H9 (cell line): ENCODE results near the gene FHIT. TPM values are rescaled to one million over a fixed set of nuclear protein-coding genes. Genes with fewer than 3 reads are reported as not detected.

Source experiments
- DNase-seq: peaks from one replicate; pipeline ENCODE4 v3.0.0-alpha.2; 2017
- H2AFZ ChIP-seq: one replicate; pipeline ENCODE4 v1.6.1; 2013; ENCODE audit warnings: mild to moderate bottlenecking, low read length, control low read depth, moderate library complexity
- H2AK5ac ChIP-seq: 2 replicates; pipeline ENCODE4 v1.6.1; 2013; ENCODE audit warnings: low read length, control low read depth, mixed read lengths; ENCODE audit not compliant: insufficient read length
- H2BK120ac ChIP-seq: one replicate; pipeline ENCODE4 v1.6.1; 2013; ENCODE audit warnings: low read depth, mild to moderate bottlenecking, low read length, control low read depth, inconsistent platforms; ENCODE audit not compliant: poor library complexity, severe bottlenecking
- H2BK12ac ChIP-seq: 2 replicates; pipeline ENCODE4 v1.6.1; 2013; ENCODE audit warnings: low read length, control low read depth, mixed read lengths, low read depth; ENCODE audit not compliant: insufficient read length
- H2BK15ac ChIP-seq: 2 replicates; pipeline ENCODE4 v1.6.1; 2013; ENCODE audit warnings: low read depth, low read length, control low read depth
- H2BK20ac ChIP-seq: one replicate; pipeline ENCODE4 v1.6.1; 2013; ENCODE audit warnings: low read depth, mild to moderate bottlenecking, low read length, control low read depth, inconsistent platforms; ENCODE audit not compliant: poor library complexity, severe bottlenecking
- H2BK5ac ChIP-seq: 2 replicates; pipeline ENCODE4 v1.6.1; 2013; ENCODE audit warnings: low read length, control low read depth, mixed read lengths; ENCODE audit not compliant: insufficient read length
- H3K14ac ChIP-seq: 2 replicates; pipeline ENCODE4 v1.6.1; 2013; ENCODE audit warnings: low read length, control low read depth; ENCODE audit not compliant: insufficient read depth
- H3K18ac ChIP-seq: 2 replicates; pipeline ENCODE4 v1.6.1; 2013; ENCODE audit warnings: low read depth, mild to moderate bottlenecking, mixed read lengths, low read length, control low read depth; ENCODE audit not compliant: insufficient read length
- H3K23ac ChIP-seq: 2 replicates; pipeline ENCODE4 v1.6.1; 2013; ENCODE audit warnings: low read length, control low read depth, mixed read lengths, low read depth; ENCODE audit not compliant: insufficient read length
- H3K23me2 ChIP-seq: 2 replicates; pipeline ENCODE4 v1.6.1; 2013; ENCODE audit warnings: low read depth, mild to moderate bottlenecking, mixed read lengths, low read length, control low read depth; ENCODE audit not compliant: insufficient read length, poor library complexity, severe bottlenecking
- H3K27ac ChIP-seq: 2 replicates; pipeline ENCODE4 v1.5.1; 2013; ENCODE audit warnings: low read length, control low read depth, mixed read lengths, low read depth; ENCODE audit not compliant: insufficient read length
- H3K27me3 ChIP-seq: 2 replicates; pipeline ENCODE4 v1.6.1; 2013; ENCODE audit warnings: low read length, control low read depth, inconsistent platforms; ENCODE audit not compliant: insufficient read depth
- H3K4ac ChIP-seq: 2 replicates; pipeline ENCODE4 v1.6.1; 2013; ENCODE audit warnings: low read depth, mild to moderate bottlenecking, control low read depth, inconsistent platforms, low read length, moderate library complexity
- H3K4me1 ChIP-seq: 2 replicates; pipeline ENCODE4 v1.6.1; 2013; ENCODE audit warnings: low read length, control low read depth, inconsistent platforms; ENCODE audit not compliant: insufficient read depth
- H3K4me2 ChIP-seq: 2 replicates; pipeline ENCODE4 v1.6.1; 2013; ENCODE audit warnings: low read length, control low read depth, mixed read lengths; ENCODE audit not compliant: insufficient read length, insufficient read depth
- H3K56ac ChIP-seq: 2 replicates; pipeline ENCODE4 v1.6.1; 2013; ENCODE audit warnings: low read depth, mild to moderate bottlenecking, mixed read lengths, low read length, control low read depth; ENCODE audit not compliant: insufficient read length
- H3K79me1 ChIP-seq: 2 replicates; pipeline ENCODE4 v1.6.1; 2013; ENCODE audit warnings: low read depth, mild to moderate bottlenecking, moderate library complexity, low read length, control low read depth, inconsistent platforms; ENCODE audit not compliant: insufficient read depth, poor library complexity, severe bottlenecking
- H3K79me2 ChIP-seq: 2 replicates; pipeline ENCODE4 v1.6.1; 2013; ENCODE audit warnings: low read length, control low read depth, inconsistent platforms; ENCODE audit not compliant: insufficient read depth
- H3K9ac ChIP-seq: 2 replicates; pipeline ENCODE4 v1.6.1; 2013; ENCODE audit warnings: low read length, control low read depth, mixed read lengths; ENCODE audit not compliant: insufficient read length; ENCODE audit errors: extremely low read depth
- H3K9me3 ChIP-seq: one replicate; pipeline ENCODE4 v1.6.1; 2013; ENCODE audit warnings: low read depth, low read length, inconsistent platforms; ENCODE audit not compliant: control insufficient read depth
- H3T11ph ChIP-seq: one replicate; pipeline ENCODE4 v1.6.1; 2013; ENCODE audit warnings: mild to moderate bottlenecking, low read length, control low read depth, inconsistent platforms
- H4K20me1 ChIP-seq: one replicate; pipeline ENCODE4 v1.6.1; 2013; ENCODE audit not compliant: control insufficient read depth, insufficient read length, insufficient read depth
- H4K5ac ChIP-seq: 2 replicates; pipeline ENCODE4 v1.6.1; 2013; ENCODE audit warnings: low read depth, mild to moderate bottlenecking, mixed read lengths, low read length, control low read depth; ENCODE audit not compliant: insufficient read length
- H4K8ac ChIP-seq: replicated peaks from 2 replicates; pipeline ENCODE4 v1.6.1; 2013; ENCODE audit warnings: low read length, control low read depth, mixed read lengths, low read depth; ENCODE audit not compliant: insufficient read length
- H4K91ac ChIP-seq: 2 replicates; pipeline ENCODE4 v1.6.1; 2013; ENCODE audit warnings: low read depth, mild to moderate bottlenecking, moderate library complexity, mixed read lengths, low read length, control low read depth; ENCODE audit not compliant: insufficient read length
- H3K27ac Mint-ChIP-seq, 3 experiments: 2 replicates in 2 of 3; 3 replicates in 1 of 3; pipeline ENCODE4 v1.8.0; 2020 to 2021; ENCODE audit warnings: mixed read lengths in 3 of 3, mild to moderate bottlenecking in 1 of 3, moderate library complexity in 1 of 3
- H3K27me3 Mint-ChIP-seq: 2 replicates; pipeline ENCODE4 v1.8.0; 2021; ENCODE audit warnings: low read depth, mild to moderate bottlenecking, moderate library complexity, mixed read lengths
- H3K36me3 Mint-ChIP-seq, 3 experiments: 2 replicates in 2 of 3; 3 replicates in 1 of 3; pipeline ENCODE4 v1.8.0; 2020 to 2021; ENCODE audit warnings: low read depth in 3 of 3, mixed read lengths in 3 of 3; ENCODE audit not compliant: insufficient read depth in 1 of 3
- H3K4me1 Mint-ChIP-seq, 2 experiments: 2 replicates each; pipeline ENCODE4 v1.8.0; 2020; ENCODE audit warnings: mixed read lengths in 2 of 2
- H3K4me3 Mint-ChIP-seq, 2 experiments: 2 replicates in 1 of 2; 3 replicates in 1 of 2; pipeline ENCODE4 v1.8.0; 2020 to 2021; ENCODE audit warnings: mild to moderate bottlenecking in 2 of 2, mixed read lengths in 2 of 2, moderate library complexity in 1 of 2
- H3K9me3 Mint-ChIP-seq, 2 experiments: 2 replicates in 1 of 2; 3 replicates in 1 of 2; pipeline ENCODE4 v1.8.0; 2020; ENCODE audit warnings: mild to moderate bottlenecking in 2 of 2, mixed read lengths in 2 of 2, moderate library complexity in 1 of 2
- CTCF ChIP-seq: fragments of 200-600 bp; sonication (generic); conservative IDR thresholded peaks from 3 replicates; pipeline ENCODE4 v1.8.0; 2021; ENCODE audit warnings: antibody characterized with exemption, mild to moderate bottlenecking
- WGBS: extraction: QIAGEN DNeasy Blood & Tissue Kit; methylation state at CpG from one replicate; pipeline ENCODE4 v1.1.7; 2013; ENCODE audit warnings: missing lambda C conversion rate, low lambda C conversion rate, mixed read lengths; ENCODE audit not compliant: insufficient read length; ENCODE audit errors: extremely low coverage; 5-methylcytosine and 5-hydroxymethylcytosine counted together
- total RNA-seq: library from RNA; stranded (reverse); gene quantifications from 2 replicates; pipeline ENCODE4 v1.2.1, GENCODE V29; 2021

FHIT gene
- total RNA-seq, 1 experiment from 2014 or later: 3.0 TPM

GRCh38 chr3:59908701-59909100 lies 1342.6 kb downstream of the FHIT start:
- no peak overlapping the region for H3K18ac ChIP-seq
- H4K91ac ChIP-seq: no peak overlapping the region
- no peaks in the 10 kb centered on the region for H3K4me1 ChIP-seq
- H3K4me2 ChIP-seq: no peak overlapping the region
- no peak overlapping the region for H4K5ac ChIP-seq
- no peak overlapping the region for H2BK12ac ChIP-seq
- Mint-ChIP-seq H3K9me3 (peaks cover 3 to 4% of the 10 kb centered on the region in 2 experiments; a peak in 2 of 5 replicates), H3K27ac (no peak overlapping the region), H3K4me1 (no peaks in the 10 kb centered on the region; a peak in 2 of 4 replicates), H3K36me3 (peaks cover 0 to 11% (median 3%) of the 10 kb centered on the region in 3 experiments; a peak in 4 of 7 replicates), H3K27me3 (no peaks in the 10 kb centered on the region), H3K4me3 (no peak overlapping the region)
- no peak overlapping the region for H3K56ac ChIP-seq
- no peaks in the 10 kb centered on the region for H3K27me3 ChIP-seq
- H2BK5ac ChIP-seq: no peak overlapping the region
- no peak overlapping the region for H2BK15ac ChIP-seq
- no peak overlapping the region for H2BK120ac ChIP-seq
- H2BK20ac ChIP-seq: no peak overlapping the region
- H2AFZ ChIP-seq: no peak overlapping the region
- H3K9ac ChIP-seq: no peak overlapping the region
- H3K79me1 ChIP-seq: no peaks in the 10 kb centered on the region
- H4K20me1 ChIP-seq: no peaks in the 10 kb centered on the region
- H3K23ac ChIP-seq: no peak overlapping the region
- no peaks in the 10 kb centered on the region for H3K79me2 ChIP-seq
- H2AK5ac ChIP-seq: no peak overlapping the region
- no peak overlapping the region for H3K27ac ChIP-seq
- H3T11ph ChIP-seq: no peak overlapping the region
- no CpG with 5 or more reads among the region's 2 CpGs for WGBS
- H4K8ac ChIP-seq: no peak overlapping the region
- H3K4ac ChIP-seq: no peak overlapping the region
- no peak for TF ChIP-seq CTCF
- H3K9me3 ChIP-seq: no peaks in the 10 kb centered on the region
- H3K23me2 ChIP-seq: no peaks in the 10 kb centered on the region
- no peak overlapping the region for H3K14ac ChIP-seq
- no peak for DNase-seq
